Epithelial cell of esophagus (primary cell): Measurements from ENCODE around the gene EEF1G.

ENCODE experiments used
- DNase-seq: peaks from one replicate; pipeline ENCODE4 v3.0.0; 2010; ENCODE audit warnings: low read depth
- H3K4me3 ChIP-seq: 2 replicates; pipeline ENCODE4 v1.5.1; 2011; ENCODE audit warnings: mild to moderate bottlenecking, low read length, control low read depth
- TF ChIP-seq, protein P1 (sequence below): IDR thresholded peaks from 2 replicates; pipeline ENCODE4 v1.5.1; 2011; ENCODE audit warnings: low read depth, mild to moderate bottlenecking, low read length, control low read depth, inconsistent platforms; ENCODE audit not compliant: insufficient read depth; ENCODE audit errors: missing control alignments

The EEF1G gene

DNA sequence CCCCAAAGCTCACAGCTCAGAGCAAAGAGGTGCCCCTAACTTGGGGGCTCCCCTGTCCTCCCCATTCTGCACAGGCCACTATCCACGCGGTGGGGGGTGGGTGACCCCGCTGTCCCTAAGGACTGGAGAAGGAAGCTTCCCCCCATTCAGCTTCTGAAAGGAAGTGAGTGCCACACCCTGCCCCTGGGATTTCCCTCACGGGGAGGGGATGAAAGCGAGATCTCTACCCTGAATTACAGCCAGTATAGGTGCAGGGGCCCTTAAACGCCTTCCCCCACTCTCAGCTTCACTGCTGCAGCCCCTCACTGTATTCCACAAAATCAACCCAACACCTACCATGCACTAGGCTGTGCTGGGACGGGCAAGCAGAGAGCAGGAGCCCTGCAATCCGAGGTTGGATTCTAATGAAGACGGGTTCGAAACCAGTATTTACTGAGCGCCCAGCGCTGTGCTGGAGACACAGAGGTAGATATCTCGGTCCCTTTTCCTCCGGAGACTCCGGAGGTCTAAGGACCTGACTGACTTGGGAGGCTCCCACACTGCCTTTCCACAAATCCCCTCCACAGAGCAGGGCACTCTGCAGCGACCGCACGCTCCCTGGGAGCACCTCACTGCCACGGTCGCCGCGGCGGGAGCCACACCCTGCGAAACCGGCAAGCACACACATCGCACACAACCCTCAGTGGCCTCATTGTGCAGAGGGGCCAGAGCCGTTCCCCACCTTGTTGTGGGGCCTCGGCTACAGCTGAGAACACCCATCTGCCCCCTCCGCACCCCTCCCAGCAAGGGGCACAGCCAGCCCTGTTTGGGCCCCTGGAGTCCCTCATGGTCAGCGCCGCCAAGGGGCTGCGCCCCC is 28.9 kb downstream of the EEF1G start:
- H3K4me3 ChIP-seq, result peak overlapping the region; percentile 67
- DNase-seq, result peak; percentile 41

DNA sequence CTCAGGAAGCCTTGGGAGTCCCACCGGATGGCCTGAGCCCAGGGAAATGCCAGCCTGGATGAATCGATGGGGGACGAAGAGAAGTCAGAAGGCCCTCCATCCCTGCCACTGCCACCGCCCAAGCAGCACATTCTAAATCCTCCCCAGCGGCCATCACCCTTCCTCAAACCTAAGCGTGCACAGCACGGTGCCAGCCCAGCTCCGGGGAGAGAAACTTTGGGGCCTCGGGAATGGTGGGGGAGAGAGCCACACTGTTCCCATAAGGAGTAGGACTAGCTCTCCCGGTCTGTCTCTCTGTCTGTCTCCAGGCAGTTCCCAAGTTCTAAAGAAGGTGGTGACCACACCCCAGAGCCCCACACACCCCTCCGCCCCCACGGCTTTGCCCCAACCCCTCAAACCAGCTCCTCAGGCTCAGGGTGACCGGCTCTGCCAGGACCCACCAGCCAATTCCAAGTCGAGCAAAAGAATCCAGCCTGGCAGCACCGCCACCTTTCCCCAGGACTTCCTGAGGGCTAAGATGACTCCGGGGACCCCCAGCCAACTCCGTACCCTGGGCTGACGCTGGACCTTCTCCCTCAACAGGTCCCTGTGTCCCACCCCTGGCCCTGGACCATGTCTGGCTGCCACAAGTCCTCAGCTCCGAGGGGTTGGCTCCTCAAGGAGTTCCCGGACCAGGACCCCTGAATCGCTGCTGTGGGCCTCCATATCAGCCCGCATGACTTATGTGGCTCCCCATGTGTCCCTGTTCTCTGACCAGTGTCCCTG is 29.8 kb downstream of the EEF1G start:
- TF ChIP-seq, protein P1, sequence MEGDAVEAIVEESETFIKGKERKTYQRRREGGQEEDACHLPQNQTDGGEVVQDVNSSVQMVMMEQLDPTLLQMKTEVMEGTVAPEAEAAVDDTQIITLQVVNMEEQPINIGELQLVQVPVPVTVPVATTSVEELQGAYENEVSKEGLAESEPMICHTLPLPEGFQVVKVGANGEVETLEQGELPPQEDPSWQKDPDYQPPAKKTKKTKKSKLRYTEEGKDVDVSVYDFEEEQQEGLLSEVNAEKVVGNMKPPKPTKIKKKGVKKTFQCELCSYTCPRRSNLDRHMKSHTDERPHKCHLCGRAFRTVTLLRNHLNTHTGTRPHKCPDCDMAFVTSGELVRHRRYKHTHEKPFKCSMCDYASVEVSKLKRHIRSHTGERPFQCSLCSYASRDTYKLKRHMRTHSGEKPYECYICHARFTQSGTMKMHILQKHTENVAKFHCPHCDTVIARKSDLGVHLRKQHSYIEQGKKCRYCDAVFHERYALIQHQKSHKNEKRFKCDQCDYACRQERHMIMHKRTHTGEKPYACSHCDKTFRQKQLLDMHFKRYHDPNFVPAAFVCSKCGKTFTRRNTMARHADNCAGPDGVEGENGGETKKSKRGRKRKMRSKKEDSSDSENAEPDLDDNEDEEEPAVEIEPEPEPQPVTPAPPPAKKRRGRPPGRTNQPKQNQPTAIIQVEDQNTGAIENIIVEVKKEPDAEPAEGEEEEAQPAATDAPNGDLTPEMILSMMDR, result no peak
- DNase-seq, result peak; percentile 49
- H3K4me3 ChIP-seq, result peak overlapping the region; percentile 67

More for the DNA sequence above, 28.9 kb downstream of the EEF1G start:
- TF ChIP-seq, protein P1, result no peak

- DNase-seq, result peak; percentile 80
- H3K4me3 ChIP-seq, result peak overlapping the region; percentile 67
- TF ChIP-seq, protein P1, result peak; percentile 93
Observed at GRCh38 chr11:62542750-62543567, 30.7 kb downstream of the EEF1G start.

DNA sequence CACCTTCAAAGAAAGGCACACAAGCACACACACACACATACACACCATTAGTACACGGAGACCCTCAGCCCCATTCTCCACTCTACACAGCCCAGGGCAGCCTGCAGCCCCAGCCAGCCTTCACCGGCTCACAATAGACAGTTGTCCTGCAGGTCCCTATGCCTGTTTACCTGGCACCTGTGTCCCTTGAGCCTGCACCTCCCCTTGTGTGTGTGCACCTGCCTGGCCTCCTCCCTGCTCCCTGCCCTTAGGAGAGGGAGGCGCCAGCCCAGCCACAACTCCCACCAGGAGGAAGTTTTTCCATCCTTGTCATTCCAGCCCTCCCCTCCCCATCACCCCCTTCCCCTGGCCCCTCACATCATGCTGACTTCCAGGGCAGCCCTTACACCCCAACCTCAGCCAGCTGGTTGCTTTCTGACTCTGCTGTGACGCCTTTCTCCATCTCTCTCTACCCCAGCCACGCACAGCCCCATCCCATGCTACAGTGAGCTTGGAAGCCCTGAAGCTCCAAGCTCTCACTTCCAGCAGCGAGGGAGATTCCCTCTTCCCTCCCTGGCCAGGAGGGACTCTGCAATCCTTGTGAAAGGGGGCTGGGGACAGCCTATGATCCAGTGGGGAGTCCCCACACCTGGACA is 31.5 kb downstream of the EEF1G start:
- DNase-seq, result no peak
- peak overlapping the region; percentile 67 for H3K4me3 ChIP-seq
- TF ChIP-seq, protein P1, result no peak

- TF ChIP-seq, protein P1, result no peak
- DNase-seq, result no peak
- H3K4me3 ChIP-seq, result peak overlapping the region; percentile 67
Observed at GRCh38 chr11:62540804-62541701, 32.6 kb downstream of the EEF1G start.
